SK-N-MC (cell line): ENCODE results near the gene ZCCHC3.

Experiments used
- DNase-seq: peaks from one replicate; pipeline ENCODE4 v3.0.0-alpha.2; 2011; ENCODE audit warnings: low read depth, low spot score
- H3K27ac ChIP-seq: fragments of 200-600 bp; sonication (generic); 2 replicates; pipeline ENCODE4 v1.5.1; 2016; ENCODE audit warnings: mixed run types
- H3K36me3 ChIP-seq: fragments of 200-600 bp; sonication (generic); 2 replicates; pipeline ENCODE4 v1.6.1; 2017; ENCODE audit warnings: antibody characterized with exemption, low read length, mixed read lengths; ENCODE audit not compliant: insufficient read depth
- H3K4me3 ChIP-seq: fragments of 200-600 bp; sonication (generic); 2 replicates; pipeline ENCODE4 v1.5.1; 2016
- H3K9ac ChIP-seq: fragments of 200-600 bp; sonication (generic); 2 replicates; pipeline ENCODE4 v1.8.0; 2017; ENCODE audit warnings: mixed run types, mixed read lengths; ENCODE audit not compliant: insufficient read length
- H3K9me3 ChIP-seq: fragments of 200-600 bp; sonication (generic); 2 replicates; pipeline ENCODE4 v1.6.1; 2017; ENCODE audit warnings: low read depth, mild to moderate bottlenecking, antibody characterized with exemption, low read length, moderate library complexity, mixed read lengths
- EZH2 ChIP-seq: fragments of 200-600 bp; sonication (generic); IDR thresholded peaks from one replicate; pipeline ENCODE4 v1.6.1; 2017; ENCODE audit warnings: antibody characterized with exemption
- FOXP2 ChIP-seq: optimal IDR thresholded peaks from 2 replicates; pipeline ENCODE3; 2011; ENCODE audit warnings: mild to moderate bottlenecking, moderate library complexity; ENCODE audit not compliant: insufficient read depth; ENCODE audit errors: extremely low read length, control extremely low read depth
- POLR2AphosphoS5 ChIP-seq: IDR thresholded peaks from 2 replicates; pipeline ENCODE4 v1.6.1; 2012; ENCODE audit warnings: mild to moderate bottlenecking, low read depth, low read length, borderline replicate concordance

The ZCCHC3 gene

DNA sequence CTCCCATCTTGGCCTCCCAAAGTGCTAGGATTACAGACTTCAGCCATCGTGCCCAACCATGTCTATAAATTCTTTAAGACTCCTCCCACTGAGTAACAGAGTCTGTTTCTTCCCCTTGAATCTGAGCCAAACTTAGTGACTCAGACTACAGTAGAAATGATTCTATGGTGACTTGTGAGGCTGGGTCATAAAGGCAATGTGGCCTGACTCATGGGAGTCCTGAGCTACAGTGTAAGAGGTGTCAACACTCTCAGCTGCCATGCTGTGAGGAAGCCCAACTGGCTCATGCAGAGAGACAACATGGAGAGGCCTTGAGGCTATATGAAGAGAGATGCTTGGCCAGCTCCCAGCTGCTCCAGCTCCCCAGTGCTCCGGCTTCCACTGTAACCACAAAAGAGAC lies 44.3 kb downstream of the ZCCHC3 start:
- TF ChIP-seq FOXP2 (no peak), EZH2 (no peak), POLR2AphosphoS5 (no peak)
- Histone ChIP-seq H3K27ac (no peak overlapping the region), H3K9ac (no peak overlapping the region), H3K9me3 (no peaks in the 10 kb centered on the region), H3K36me3 (no peaks in the 10 kb centered on the region), H3K4me3 (no peak overlapping the region)
- DNase-seq, result no peak

DNA sequence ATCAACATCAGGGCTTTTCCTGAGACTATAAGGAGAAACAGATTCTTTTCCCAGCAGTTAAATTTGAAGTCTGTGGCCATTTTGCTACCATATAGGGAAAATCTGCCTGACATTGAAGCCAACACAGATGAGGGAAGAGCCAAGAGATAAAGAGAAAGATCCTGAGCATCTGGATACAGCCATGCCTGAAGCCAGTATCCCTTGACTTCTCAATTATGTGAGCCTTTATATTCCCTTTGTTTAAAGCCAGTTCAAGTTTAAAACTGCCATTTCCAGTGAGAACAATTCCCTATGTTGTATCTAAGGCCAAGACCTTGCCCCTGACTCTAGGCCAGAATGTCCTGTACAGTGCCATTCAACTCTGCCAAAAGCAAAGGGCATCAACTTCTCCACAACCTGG lies 45.7 kb downstream of the ZCCHC3 start:
- TF ChIP-seq EZH2 (no peak), POLR2AphosphoS5 (no peak), FOXP2 (no peak)
- no peak overlapping the region for H3K9ac ChIP-seq

DNA sequence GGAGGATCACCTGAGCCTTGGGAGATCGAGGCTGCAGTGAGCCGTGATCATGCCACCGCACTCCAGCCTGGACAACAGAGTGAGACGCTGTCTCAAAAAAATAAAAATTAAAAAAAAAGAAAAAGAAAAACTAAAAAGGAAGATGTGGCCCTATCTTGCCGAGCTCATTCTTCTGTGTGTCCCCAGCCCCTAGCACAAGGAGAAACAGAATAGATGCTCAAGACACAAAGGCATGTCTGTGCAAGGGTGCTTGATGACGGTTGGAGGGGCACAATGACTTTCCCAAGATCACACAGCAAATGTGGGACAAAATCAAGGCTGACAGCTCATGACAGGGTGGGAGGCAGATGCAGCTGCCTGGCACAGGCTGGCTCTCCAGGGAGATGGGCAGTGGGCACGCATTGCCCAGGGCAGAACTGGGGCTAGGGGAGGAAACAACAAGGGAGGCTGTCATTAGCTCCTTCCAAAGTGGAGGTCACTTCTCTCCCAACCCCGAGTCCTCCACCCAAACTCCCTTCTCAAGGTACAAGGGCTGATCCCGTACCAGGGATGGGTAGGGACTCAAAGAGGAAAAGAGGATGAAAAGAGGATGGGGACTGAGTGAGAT lies 48.8 kb downstream of the ZCCHC3 start:
- TF ChIP-seq EZH2 (no peak), FOXP2 (no peak), POLR2AphosphoS5 (no peak)
- H3K4me3 ChIP-seq, result peak overlapping the region; percentile 88
- H3K9ac ChIP-seq, result peak overlapping the region; percentile 77
- no peak overlapping the region for H3K27ac ChIP-seq
- H3K9me3 ChIP-seq, result no peaks in the 10 kb centered on the region
- no peak for DNase-seq
- peaks cover 8% of the 10 kb centered on the region; the same call in 1 of the 2 replicates for H3K36me3 ChIP-seq

More for the DNA sequence above, 45.7 kb downstream of the ZCCHC3 start:
- Histone ChIP-seq H3K36me3 (no peaks in the 10 kb centered on the region), H3K27ac (no peak overlapping the region), H3K4me3 (no peak overlapping the region), H3K9me3 (no peaks in the 10 kb centered on the region)
- no peak for DNase-seq

DNA sequence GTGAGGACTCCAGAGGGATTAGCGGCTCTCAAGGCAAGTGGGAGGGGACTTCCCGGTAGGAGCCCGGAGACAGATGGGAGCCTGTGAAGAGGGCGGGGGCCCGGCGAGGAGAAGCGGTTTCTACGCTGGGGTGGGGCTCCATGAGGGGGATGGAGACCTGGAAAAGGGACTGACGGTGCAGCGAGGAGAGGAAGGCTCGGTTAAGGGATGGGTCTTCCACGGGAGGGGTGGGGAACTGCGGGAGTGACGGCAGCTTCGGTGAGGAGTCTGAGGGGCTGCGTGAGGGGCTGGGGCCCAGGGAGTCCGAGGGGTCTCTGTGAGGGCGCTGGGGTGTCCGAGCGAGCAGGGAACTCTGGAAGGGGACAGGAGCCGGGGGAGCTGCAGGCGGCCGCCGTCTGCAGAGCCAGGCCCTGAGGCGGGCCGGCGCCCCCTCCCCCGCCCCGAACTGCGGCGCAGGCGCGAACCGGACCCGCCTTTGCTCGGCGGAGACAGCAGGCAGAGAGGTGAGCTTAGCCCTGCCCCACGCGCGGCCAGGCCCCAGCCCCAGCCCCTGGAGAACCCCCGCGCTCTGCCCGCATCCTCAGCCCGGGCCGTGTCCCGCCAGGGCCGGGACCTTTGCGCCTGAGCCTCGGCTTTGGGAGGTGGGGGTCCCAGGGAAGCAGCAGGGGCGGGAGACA lies 49.4 kb downstream of the ZCCHC3 start, which contains the start of gene NRSN2:
NRSN2 (plus strand) TSS at position 472 of the 677 bp plus-strand sequence. CDS start 2,533 bp downstream, outside the sequence.
- no peaks in the 10 kb centered on the region for H3K9me3 ChIP-seq
- TF ChIP-seq EZH2, result no peak
- peak; percentile 74 for TF ChIP-seq POLR2AphosphoS5
- peak within 1 kb of the TSS; percentile 53 for H3K27ac ChIP-seq
- H3K9ac ChIP-seq, result peak within 1 kb of the TSS; percentile 77
- no peak for DNase-seq
- H3K4me3 ChIP-seq, result peak within 1 kb of the TSS; percentile 88
- H3K36me3 ChIP-seq, result peaks cover 8% of the 10 kb centered on the region; the same call in 1 of the 2 replicates

DNA sequence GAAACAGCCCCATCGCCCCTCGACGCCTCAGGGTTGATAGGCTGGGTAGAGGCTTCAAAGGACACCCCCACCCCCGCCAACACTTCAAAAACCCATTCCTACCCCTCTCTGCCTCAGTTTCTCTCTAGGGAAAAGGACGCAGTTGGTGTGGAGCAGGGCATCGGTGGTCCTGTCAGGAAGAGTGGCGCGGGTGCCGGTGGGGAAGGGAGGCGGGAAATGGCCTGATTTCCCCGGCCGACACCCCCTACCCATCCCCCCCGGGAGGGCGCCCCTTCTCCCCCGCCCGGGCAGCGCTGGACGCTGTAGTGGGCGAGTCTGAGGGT lies 49.9 kb downstream of the ZCCHC3 start:
- peak overlapping the region; percentile 53 for H3K27ac ChIP-seq
- H3K36me3 ChIP-seq, result peaks cover 8% of the 10 kb centered on the region; the same call in 1 of the 2 replicates
- no peak for TF ChIP-seq POLR2AphosphoS5
- no peak for TF ChIP-seq EZH2
- no peak for TF ChIP-seq FOXP2
- no peaks in the 10 kb centered on the region for H3K9me3 ChIP-seq
- H3K4me3 ChIP-seq, result peak overlapping the region; percentile 88
- DNase-seq, result no peak
- H3K9ac ChIP-seq, result peak overlapping the region; percentile 77

DNA sequence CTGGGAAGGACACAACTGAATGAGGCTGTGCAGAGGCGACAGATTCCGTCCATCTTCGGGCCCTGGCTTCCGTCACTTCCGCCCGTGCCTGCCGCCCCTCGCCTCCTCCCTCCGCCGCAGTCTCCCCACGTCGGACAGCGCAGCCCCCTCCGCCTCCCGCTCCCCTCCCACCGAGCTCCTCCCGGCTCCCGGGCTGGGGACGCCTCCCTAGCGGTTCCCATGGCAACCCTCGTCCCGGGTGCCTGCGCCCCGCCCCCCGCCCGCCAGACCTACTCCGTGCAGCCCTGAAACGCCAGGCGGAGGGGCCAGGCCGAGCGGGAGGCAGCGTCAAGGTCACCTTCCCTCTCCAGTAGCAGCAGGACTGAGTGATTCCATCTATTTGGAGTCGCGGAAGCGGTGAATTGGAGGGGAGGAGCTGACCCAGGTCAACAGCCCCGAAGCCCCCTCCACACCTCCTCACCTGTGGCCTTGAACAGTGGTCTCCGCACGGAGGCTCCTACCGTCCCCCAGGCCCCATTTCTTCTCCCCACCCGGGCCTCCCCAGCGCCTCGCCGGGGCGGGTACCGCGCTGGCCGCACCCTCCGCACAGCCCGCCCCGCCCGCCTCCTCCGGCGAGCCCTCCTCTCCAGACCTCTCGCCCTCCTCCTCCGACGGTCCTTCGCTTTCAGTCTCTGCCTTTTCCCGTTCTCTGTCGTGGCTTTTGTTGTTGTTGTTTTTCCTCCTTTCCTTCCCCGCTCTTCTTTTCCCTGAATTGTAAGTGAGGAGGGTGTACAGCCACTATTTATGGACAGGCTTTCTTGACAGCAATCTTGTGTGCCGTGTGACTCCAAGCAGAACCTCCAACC lies 50.5 kb downstream of the ZCCHC3 start:
- Histone ChIP-seq H3K9me3 (no peaks in the 10 kb centered on the region), H3K27ac (peak overlapping the region; percentile 53), H3K4me3 (peak overlapping the region; percentile 88), H3K9ac (peak overlapping the region; percentile 77), H3K36me3 (peaks cover 8% of the 10 kb centered on the region; the same call in 1 of the 2 replicates)
- TF ChIP-seq FOXP2 (no peak), EZH2 (no peak), POLR2AphosphoS5 (peak; percentile 84)
- no peak for DNase-seq

GRCh38 chr20:348972-349841 lies 51.8 kb downstream of the ZCCHC3 start:
- peaks cover 8% of the 10 kb centered on the region; the same call in 1 of the 2 replicates for H3K36me3 ChIP-seq
- no peak overlapping the region; the same call in 1 of the 2 replicates for H3K4me3 ChIP-seq
- H3K27ac ChIP-seq, result no peak overlapping the region; the same call in 1 of the 2 replicates
- H3K9ac ChIP-seq, result peak overlapping the region; percentile 41
- no peak for DNase-seq
- TF ChIP-seq FOXP2, result no peak
- no peak for TF ChIP-seq EZH2
- no peak for TF ChIP-seq POLR2AphosphoS5
- no peaks in the 10 kb centered on the region for H3K9me3 ChIP-seq
